GM21381 (cell line): ENCODE results near the gene PLCB4.

Source experiments
- ATAC-seq: cut with Tn5 transposase; IDR thresholded peaks from one replicate; pipeline ENCODE4 v1.9.1; 2021; ENCODE audit warnings: mild to moderate bottlenecking, moderate library complexity; ENCODE audit not compliant: unreplicated experiment

The PLCB4 gene

DNA sequence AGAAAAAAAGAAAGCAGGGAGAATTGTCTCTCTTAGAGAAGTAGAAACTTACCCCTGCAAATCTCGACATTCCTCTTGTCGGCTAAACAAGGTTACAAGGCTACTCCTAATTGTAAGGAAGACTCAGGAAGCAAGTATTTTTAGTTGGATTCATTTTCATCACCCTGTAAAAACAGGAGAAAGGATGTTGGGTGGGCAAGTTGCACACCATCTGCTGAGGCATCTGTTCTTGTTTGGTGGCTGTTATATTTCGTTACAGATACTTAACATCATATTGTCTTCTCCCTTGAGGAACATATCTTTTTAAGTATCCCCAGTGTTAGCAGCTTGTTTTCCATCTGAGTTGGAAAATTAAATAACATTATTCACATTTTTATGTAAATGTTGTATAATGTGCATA lies 187.5 kb downstream of the PLCB4 start:
- no peak for ATAC-seq

DNA sequence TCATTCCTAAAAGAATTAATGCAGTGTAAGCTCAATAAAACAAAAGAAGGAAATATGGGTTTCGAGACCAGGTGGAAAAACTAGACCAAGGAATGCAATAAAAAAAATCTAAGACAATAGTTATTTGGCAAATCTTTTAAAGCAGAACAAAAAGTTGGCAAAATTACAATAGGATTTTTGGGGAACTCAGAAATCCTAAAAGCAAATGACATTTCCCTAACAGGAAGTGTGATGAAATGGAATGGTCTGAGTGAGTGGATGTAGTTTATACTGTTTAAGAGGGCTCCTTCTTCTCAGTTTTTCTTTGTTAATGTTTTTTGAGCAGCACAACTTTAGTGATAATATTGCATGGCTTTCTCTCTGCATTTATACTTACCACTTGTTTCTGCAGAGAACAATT lies 190.0 kb downstream of the PLCB4 start:
- ATAC-seq = no peak

DNA sequence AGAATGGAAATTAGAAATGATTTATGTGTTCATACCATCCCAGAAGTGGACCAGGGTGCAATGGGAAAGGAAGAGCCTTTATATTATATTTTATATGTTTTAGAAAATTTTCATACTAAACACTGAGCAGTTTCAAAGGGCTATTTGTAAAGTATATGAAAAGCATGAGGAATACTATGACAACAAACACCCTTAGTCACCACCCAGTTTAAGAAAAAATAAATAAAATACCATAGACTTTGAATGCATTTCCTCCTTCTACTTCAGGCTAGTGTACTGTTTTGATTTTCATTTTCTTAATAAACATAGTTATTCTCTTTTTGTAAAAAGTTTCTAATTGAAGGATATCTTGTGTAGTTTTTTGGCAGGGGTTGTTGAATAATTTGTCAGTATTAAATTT lies 191.1 kb downstream of the PLCB4 start:
- no peak for ATAC-seq

DNA sequence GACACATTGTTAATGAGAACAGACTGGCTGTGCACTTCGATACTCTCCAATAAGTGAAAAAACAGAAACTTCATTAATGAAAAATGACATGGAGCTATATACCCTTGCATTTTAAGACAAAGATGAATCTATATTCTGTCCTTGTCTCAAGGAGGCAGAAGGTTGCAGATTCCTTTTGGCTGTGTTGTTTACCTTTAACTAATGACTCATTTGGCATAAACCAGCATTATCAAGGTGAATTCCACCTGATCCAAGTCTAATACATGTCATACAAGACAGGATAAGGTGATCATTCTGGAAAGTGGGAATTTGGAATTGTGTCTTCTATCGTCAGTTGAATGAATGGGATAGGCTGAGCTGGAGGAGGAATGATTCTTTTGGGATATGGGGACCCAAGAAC lies 192.9 kb downstream of the PLCB4 start:
- ATAC-seq = no peak

DNA sequence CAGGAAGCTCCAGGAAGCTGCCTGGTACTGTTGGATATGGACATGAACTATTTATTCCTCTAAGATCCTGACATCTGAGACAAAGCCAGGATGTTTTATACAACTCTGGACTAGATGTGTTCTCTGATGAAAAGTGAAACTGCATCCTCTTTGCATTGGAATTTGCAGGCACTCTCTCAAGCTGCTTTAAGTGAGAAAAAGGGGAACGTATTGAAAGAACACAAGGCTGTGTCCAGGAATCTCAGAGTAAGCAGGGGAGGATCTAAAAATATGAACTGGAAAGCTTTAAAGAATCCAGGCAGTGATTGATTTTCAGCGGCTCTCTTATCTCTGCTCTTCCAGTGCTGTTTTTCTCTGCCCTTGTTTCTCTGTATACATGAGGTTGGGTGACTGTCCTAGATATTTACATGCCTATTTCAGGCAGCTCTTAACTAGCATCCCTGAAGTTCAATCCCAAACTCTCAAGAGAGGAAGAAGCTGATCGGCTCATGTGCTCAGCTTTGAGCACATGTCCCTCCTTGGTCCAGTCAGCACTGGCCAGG lies 193.8 kb downstream of the PLCB4 start:
- ATAC-seq = no peak

DNA sequence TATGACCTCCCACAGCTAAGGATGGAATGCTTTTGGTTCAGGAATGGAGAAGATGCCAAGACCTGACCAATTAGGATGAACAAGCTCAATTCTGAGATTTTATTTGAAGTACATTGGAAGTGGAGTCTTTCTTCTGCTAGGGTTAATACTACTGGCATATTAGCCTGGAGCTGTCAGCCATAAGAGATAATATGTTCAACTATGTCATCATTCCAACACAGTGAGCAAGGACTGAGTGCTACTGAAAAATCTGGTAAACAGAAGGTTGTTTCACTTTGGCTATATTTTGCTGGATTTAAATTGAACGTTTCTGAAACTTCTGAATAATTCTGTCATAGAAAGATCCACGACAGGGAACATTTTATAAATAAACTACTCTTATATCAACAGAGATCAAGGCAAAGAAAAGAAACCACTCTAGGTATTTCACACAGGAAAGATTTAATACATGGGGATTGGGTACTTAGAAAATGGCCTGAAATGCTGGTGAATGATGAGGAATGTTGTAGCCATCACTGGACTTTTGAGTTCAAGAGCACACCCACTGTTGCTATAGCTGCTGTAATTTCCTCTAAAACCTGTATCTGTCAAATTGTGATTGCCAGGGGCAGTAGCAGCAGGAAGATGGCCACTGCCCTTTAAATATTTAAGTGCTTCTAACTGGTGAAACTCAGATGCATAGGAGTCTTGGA lies 200.5 kb downstream of the PLCB4 start:
- no peak for ATAC-seq

DNA sequence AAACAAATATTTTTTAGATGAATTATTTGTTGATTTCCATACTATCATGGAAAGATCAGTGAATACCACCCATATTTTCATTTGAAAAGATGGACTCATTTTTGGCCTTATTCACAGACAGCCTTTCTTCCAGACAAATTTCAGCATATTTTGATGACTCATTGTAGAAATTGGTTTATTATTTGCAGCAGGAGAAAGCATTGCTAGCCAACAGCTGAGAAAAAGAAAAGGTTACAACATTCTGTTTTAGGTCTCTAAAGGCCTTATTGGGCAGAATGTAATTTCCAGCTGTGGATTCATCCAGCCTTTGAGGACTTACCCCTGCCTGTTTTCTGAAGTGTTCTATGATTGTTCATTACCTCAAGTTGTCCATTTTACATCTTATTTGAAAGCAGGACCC lies 201.9 kb downstream of the PLCB4 start:
- no peak for ATAC-seq

DNA sequence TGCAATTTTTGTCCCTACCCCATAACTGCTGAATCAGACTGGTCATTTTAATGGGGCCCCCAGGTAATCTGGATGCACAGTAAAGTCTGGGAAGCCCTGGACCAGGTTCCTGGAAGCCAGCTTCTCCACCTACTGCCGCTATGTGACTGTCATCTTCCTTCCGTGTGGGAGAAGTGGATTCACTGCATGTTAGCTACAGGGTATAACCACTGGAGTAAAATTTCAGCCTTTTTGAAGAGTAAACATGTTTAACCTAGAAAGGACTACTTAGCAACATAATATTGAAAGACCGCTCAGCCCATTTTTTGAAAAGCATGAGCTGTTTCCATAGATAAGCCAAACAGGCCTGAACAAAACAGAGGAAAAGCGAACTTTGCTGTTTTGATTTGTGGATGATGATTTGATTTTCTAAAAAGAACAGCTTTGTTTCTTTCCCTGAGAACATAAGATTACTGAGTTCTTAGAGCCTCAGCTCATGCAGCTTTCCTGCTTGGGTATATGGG lies 208.1 kb downstream of the PLCB4 start:
- ATAC-seq = no peak

DNA sequence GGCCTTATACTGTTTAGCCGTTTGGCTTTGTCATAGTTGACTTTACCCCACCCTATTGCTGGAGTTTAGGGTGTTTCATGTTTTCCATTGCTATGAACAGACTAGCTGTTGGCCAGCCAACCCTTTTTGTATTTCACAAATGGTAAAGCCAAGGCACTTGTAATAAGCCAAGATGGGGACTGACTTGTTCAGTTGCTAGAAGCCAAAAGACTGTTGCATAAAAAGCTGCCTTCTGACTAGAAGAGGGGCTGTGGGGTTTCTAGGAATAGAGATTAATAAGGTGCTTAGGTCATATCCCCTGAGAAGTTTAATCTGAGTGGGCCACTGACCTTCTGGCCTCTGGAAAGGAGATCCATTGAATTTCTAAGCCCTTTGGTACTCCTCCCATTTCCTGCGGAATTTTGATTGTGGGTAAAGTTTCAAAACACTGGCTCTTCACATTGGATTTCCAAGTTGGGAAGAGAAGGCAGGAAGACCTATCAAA lies 211.1 kb downstream of the PLCB4 start:
- no peak for ATAC-seq

DNA sequence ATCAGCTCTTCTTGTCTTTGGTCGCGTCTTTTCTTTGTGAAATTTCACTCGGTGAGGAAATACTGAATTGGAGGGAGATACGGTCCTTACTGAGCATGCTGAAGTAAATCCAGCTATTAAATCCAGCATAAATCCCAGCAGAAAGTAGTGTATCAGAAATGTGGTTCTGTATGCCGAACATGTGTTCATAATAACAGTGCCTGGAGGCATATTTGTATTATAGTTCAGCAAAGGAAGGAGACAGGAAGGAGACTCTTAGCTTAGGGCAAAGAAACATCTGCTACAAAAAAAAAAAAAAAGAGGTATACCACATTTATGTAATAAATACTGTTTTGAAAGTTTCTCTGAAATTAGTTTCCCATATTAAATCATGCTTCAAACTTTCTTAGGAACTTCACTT lies 211.8 kb downstream of the PLCB4 start:
- no peak for ATAC-seq

DNA sequence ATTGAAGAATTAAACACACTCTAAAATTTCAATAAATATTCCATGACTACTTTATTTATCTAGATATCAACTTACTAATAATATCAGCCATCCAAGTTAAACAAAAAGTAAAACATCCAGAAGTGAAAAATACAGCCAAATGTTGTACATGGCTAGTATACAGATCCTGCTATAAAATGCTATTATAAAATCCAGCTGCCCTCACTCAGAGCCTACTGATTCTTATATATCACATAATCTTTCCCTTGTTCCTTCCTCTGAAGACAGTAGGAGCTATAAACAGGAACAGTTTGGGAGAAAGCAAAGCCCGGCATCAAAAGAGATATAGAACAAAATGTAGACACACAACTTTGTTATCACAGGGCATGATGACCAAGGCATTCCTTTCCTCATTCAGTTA lies 212.9 kb downstream of the PLCB4 start:
- ATAC-seq = no peak

DNA sequence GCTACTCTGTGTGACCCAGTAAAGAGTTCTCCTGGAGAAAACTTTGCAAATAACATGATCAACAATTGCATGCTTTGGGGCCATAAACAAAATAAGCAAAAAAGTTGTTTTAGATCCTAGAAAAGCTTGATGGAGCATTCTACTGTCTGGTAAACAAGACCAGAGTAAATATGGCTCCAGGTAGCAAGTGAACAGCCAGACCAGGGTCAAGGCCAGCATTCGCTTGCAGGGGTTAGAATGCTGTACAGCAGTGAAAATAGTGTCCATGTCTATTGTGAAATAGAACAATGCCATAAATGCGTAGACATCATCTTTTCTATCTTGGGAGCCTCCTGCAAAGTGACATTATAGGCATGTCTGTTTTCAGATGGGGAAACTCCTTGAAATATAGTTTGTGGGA lies 216.7 kb downstream of the PLCB4 start:
- ATAC-seq = no peak

DNA sequence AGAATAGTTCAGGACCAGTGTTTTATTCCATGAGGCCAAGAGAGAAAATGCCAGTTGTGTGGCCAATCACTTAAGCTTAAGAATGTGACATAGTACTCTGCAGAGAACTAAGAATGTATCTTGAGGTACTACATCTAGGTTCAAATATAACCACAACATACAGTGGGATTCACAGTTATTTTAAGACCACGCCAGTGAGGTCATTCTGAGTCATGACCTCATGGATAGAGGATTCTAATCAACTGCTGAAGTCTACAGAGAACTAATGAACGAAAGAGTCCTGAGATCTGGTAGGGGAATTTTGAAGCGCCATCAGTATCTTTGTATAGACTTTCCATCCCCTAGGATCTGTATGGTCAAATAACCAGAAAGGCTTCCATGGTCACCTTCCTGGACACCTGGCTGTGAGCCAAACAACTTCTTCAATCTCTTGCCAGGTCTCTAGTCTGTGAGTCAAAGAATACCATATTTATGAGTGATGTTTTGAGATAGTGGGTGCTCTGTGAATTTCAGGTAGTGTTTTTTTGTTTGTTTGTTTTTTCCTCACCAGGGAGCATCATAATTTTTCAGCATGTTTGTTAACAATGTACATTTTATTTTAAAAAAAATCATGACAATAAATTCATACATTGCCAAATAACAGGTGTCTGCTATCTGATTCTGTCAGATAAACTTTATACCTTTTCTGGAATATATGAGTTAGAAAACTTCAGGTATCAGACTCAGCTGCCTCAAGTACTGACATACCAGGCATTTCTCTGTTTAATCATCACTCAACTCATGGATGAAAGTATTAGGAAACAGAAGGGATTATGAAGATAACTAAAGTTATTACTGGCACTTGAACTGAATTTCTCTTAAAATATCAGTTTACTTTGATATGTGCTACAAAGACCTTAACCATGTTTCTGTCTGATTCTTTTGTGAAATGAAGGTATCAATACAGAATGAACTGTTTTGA lies 217.9 kb downstream of the PLCB4 start:
- ATAC-seq = no peak

DNA sequence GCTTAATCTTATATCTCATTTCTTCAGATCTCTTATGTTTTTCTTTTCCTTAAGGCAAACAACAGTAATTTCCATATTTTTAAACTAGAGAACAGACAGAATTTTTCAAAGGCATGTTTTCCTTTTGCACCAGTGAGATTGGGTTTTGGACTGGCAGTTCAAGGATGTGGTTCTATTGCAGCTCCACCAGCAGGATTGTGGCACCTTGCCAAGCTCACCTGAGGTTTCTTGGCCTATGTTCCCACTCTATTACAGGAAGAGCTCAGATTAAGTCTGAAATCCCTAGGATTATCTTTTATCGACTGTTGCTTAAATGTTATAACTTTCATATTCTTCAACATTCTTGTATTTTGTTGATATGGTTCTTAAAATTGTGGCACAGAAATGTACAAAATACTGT lies 218.9 kb downstream of the PLCB4 start:
- no peak for ATAC-seq

DNA sequence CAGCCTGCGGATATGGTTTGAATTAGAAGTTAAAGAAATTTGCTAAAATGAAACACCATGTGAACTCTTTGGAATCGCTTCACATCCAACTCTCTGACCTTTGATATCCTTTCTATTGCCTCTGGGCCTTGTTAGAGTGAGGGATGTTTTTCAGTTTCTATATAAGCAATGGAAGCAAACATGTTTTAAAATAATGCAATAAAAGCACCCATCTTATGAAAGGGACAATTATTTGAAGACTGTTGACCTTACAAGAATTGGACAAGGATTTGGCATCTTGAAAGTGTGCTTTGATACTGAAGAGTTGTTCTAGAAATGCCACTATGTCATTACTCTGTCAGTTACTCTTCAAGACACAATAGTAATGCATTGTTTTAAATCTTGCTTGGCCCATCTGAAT lies 221.4 kb downstream of the PLCB4 start:
- no peak for ATAC-seq

DNA sequence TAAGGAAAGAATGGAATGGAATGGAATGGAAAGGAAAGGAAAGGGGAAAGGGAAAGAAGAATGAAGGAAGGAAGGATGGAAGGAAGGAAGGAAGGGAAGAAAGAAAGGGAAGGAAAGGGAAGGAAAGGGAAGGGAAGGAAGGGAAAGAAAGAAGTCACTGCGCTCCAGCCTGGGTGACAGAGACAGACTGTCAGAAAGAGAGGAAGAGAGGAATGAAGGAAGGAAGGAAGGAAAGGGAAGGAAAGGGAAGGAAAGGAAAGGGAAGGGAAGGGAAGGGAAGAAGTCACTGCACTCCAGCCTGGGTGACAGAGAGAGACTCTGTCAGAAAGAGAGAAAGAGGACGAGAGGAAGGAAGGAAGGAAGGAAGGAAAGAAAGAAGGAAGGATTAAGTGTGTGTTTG lies 224.3 kb downstream of the PLCB4 start:
- no peak for ATAC-seq

DNA sequence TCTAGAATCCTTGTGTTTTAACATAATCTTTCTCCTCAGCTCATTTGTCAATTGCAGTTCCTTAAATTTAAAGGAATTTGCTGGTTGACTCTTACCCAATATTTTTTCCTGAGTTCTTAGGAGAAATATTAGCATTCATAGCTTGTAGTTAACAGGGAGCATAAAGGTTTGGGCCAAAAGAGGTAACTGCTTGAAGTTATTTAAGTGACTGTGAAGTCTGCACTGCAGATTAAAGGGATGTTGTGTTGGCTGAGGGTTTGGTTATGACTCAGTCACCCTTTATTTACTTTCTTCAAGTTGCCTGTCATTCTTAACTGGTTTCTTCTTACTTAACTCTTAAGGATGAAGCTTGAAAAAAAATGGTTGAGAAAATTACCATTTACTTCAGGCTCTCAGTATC lies 225.2 kb downstream of the PLCB4 start:
- no peak for ATAC-seq

DNA sequence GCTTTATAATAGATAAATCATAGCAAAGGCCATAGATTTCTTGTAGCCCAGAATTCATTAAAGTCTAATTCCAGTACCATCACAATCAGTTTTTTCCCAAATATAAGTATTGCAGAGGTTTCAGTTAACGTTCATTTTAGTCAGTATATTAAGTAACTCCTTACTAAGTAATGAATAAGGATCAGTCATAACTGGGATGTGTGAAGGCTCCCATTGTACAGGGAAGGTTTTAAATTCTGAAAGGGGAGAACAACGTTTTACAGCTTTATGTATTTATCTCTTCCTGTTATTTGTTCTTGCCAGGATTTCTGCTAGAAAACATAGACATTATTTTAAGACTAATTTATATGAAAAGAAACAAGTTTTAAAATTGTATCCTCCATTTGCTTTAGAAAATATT lies 230.0 kb downstream of the PLCB4 start:
- no peak for ATAC-seq

DNA sequence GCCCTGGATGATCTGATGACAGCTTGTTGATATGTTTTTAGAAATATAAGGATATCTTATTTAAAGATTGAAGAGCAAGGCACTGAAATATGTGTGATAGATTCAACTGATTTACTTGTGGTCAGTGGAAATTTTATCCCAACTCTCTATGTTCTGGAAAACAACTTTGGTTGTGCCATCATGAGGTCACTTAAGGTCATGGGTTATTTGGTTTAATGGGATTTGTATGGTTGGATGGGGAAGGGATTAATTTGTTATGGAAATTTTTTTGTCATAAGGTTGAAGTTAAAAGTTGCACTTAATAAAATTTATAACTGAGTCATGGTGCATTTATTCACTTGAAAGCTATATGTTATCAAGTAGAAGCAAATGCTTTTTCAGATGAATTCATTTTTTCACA lies 231.2 kb downstream of the PLCB4 start:
- no peak for ATAC-seq

DNA sequence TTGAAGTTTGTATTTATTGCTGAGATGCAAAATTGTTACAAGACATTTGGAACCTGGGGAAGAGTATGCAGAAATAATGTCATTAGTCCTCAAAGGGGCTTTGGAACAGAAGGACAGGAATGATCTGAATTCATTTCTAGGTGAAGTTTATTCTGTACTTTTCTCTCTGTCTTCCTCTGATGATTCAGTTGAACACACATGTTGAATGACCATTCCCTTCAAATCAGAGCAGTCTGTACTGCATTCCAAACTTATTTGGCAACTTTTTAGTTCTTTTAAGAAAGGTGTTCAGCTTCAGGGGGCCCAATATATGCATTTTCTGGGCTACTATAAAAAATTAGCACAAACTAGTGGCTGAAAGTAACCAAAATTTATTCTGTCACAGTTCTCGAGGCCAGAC lies 231.6 kb downstream of the PLCB4 start:
- no peak for ATAC-seq
